Measurements from ENCODE around the gene PIP5K1C. TPM values are rescaled to one million over a fixed set of nuclear protein-coding genes. Genes with fewer than 3 reads are reported as not detected.

Gene PIP5K1C
- total RNA-seq, 1 experiment from 2014 or later: 20.0 TPM

DNA sequence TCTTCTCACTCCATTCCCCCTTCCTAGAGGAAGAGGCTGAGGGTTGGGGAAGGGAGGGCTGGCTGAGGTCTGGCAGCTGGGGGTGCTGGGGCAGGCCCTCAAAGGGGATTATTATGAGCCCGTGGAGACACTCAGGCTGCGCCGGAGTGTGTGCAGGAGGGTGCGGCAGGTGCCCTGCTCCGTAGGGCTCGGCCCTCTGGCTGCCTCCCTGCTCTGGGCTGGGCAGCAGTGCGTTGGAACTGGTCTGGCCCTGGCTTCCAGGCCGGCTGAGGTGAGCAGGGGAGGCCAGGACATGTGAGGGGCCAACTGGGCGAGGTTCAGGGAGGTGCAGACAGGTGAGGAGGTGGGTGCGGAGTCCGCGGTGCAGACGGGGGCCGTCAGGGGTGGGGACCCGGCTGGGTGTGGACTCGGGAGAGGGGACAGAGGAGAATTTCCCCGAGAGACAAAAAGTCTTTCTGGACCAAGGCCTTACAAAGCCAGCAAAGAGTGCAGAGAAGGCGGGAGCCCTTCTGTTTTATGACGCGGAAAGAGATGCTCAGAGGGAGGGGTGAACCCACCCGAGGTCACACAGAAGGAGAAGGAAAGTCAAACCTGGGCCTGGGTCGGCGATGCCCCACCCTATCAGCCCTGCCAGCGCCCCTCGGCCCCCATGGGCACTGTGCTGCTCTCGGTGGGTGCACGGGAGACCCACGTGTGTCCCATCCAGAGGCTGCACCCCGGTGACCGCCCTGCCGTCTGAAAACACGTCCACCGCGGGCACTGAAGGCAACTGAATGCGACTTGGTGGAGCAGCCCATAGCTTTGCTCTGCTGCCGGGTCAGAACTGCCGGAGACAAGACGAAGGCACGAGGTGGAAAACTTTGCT, 31.0 kb downstream of the PIP5K1C start:
- DNase-seq: no peak
- H3K9me3 ChIP-seq (ENCODE audit: insufficient read depth, low read depth): no peaks in the 10 kb centered on the region
- H3K79me2 ChIP-seq (ENCODE audit: low read depth): no peaks in the 10 kb centered on the region
- no peaks in the 10 kb centered on the region for H3K27me3 ChIP-seq (ENCODE audit: insufficient read depth, low read depth)
- POLR2A ChIA-PET (ENCODE audit: unreplicated experiment): no interaction called here
- H3K27ac ChIP-seq: no peak overlapping the region
- no peaks in the 10 kb centered on the region; the same call in 1 of the 2 replicates for H4K20me1 ChIP-seq (ENCODE audit: insufficient read depth)
- BruUV-seq (replicated peaks): no TSS peak
- H3K4me3 ChIP-seq: no peak overlapping the region
- H2AFZ ChIP-seq: no peak overlapping the region
- H3K36me3 ChIP-seq (ENCODE audit: low read depth): no peaks in the 10 kb centered on the region
- CTCF ChIA-PET: no interaction called here
- intact Hi-C loops (cut with micrococcal nuclease; ENCODE audit: unreplicated experiment): loop anchor here (5.0 kb wide), 1 partner anchor 538 kb away; no protein-coding TSS in a partner anchor
- no peaks in the 10 kb centered on the region for H3K4me1 ChIP-seq (replicated peaks; ENCODE audit: insufficient read depth)
- TF ChIP-seq, protein P1, sequence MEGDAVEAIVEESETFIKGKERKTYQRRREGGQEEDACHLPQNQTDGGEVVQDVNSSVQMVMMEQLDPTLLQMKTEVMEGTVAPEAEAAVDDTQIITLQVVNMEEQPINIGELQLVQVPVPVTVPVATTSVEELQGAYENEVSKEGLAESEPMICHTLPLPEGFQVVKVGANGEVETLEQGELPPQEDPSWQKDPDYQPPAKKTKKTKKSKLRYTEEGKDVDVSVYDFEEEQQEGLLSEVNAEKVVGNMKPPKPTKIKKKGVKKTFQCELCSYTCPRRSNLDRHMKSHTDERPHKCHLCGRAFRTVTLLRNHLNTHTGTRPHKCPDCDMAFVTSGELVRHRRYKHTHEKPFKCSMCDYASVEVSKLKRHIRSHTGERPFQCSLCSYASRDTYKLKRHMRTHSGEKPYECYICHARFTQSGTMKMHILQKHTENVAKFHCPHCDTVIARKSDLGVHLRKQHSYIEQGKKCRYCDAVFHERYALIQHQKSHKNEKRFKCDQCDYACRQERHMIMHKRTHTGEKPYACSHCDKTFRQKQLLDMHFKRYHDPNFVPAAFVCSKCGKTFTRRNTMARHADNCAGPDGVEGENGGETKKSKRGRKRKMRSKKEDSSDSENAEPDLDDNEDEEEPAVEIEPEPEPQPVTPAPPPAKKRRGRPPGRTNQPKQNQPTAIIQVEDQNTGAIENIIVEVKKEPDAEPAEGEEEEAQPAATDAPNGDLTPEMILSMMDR (conservative IDR thresholded peaks at IDR 0.05): no peak
- no peak for TF ChIP-seq EZH2 (IDR thresholded peaks at IDR 0.05; ENCODE audit: low read depth)
- no peaks in the 10 kb centered on the region for H3K9me2 ChIP-seq (ENCODE audit: insufficient read depth)
- H3K4me2 ChIP-seq: no peak overlapping the region
- H3F3A ChIP-seq (ENCODE audit: insufficient read depth, low read depth): no peaks in the 10 kb centered on the region

DNA sequence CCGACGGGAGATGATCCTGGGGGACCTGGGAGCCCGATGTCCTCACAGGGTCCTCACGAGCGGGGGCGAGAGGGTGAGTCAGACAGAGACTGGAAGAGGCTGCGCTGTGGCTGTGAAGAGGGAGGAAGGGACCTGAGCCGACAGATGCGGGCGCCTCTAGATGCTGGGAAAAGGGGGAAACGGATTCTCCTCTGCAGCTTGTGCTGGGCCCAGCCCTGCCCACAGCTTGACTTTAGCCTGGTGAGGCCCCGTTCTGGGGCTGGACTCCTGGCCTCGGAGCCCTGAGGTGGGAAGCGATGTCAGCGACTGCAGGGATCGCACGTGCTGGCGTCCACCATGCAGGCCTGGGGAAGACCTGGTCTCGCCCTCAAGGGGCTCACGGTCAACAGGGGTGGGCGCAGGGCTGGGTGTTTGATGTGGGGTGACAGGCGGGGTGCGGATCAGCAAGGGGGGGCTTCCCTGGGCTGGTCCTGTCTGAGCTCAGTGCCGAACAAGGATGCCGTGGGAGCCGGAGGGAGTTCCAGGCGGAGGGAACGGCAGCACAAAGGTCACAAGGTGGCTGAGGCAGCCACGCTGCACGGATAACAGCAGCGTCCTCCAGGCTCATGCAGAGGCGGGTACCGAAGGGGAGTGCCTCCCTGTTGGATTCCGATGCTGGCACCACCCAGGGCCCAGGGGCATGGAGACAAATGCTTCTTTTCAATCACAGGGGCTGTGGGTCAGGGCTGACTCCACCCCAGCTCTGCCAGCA, 31.8 kb downstream of the PIP5K1C start:
- H3K27me3 ChIP-seq (ENCODE audit: insufficient read depth, low read depth): no peaks in the 10 kb centered on the region
- no peak overlapping the region for H3K4me3 ChIP-seq
- H3F3A ChIP-seq (ENCODE audit: insufficient read depth, low read depth): no peaks in the 10 kb centered on the region
- ChIA-PET CTCF (no interaction called here), POLR2A (ENCODE audit: unreplicated experiment) (no interaction called here)
- no TSS peak for BruUV-seq (replicated peaks)
- no peak for DNase-seq
- no peak overlapping the region for H3K4me2 ChIP-seq
- intact Hi-C loops (cut with micrococcal nuclease; ENCODE audit: unreplicated experiment): loop anchor here (5.0 kb wide), 1 partner anchor 539 kb away; no protein-coding TSS in a partner anchor
- TF ChIP-seq EZH2 (IDR thresholded peaks at IDR 0.05; ENCODE audit: low read depth): no peak
- TF ChIP-seq, protein P1 (conservative IDR thresholded peaks at IDR 0.05): no peak
- H3K79me2 ChIP-seq (ENCODE audit: low read depth): no peaks in the 10 kb centered on the region
- H3K9me2 ChIP-seq (ENCODE audit: insufficient read depth): no peaks in the 10 kb centered on the region
- no peak overlapping the region for H2AFZ ChIP-seq
- H3K36me3 ChIP-seq (ENCODE audit: low read depth): no peaks in the 10 kb centered on the region
- no peaks in the 10 kb centered on the region; the same call in 1 of the 2 replicates for H4K20me1 ChIP-seq (ENCODE audit: insufficient read depth)
- no peaks in the 10 kb centered on the region for H3K9me3 ChIP-seq (ENCODE audit: insufficient read depth, low read depth)
- H3K27ac ChIP-seq: no peak overlapping the region
- no peaks in the 10 kb centered on the region for H3K4me1 ChIP-seq (replicated peaks; ENCODE audit: insufficient read depth)

DNA sequence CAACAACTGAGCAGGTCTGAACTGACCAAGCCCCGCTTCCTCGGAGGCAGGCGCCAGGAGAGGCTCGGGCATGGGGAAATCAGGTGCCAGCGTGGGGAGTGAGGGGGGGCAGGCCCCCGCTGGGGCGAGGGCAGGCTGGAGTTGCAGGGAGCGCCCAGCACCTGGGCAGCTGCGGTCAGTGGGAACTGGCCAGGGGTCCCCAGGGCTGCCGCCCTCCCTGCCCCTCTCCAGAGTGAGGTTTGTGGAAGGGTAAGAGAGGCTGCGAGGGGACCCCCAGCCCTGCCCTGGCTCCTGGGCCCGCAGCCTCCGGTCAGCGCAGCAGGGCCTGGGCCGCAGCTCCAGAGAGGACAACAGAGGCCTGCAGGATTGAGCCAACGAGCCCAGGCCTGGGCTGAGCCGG, 32.5 kb downstream of the PIP5K1C start:
- POLR2A ChIA-PET (ENCODE audit: unreplicated experiment): no interaction called here
- intact Hi-C loops (cut with micrococcal nuclease; ENCODE audit: unreplicated experiment): loop anchor here (5.0 kb wide), 1 partner anchor 540 kb away; no protein-coding TSS in a partner anchor
- no peak for DNase-seq
- no peaks in the 10 kb centered on the region for H3K4me1 ChIP-seq (replicated peaks; ENCODE audit: insufficient read depth)
- no TSS peak for BruUV-seq (replicated peaks)
- TF ChIP-seq EZH2 (IDR thresholded peaks at IDR 0.05; ENCODE audit: low read depth): no peak
- TF ChIP-seq, protein P1 (conservative IDR thresholded peaks at IDR 0.05): no peak
- H4K20me1 ChIP-seq (ENCODE audit: insufficient read depth): no peaks in the 10 kb centered on the region; the same call in 1 of the 2 replicates
- H3K27ac ChIP-seq: no peak overlapping the region
- H2AFZ ChIP-seq: no peak overlapping the region
- no peaks in the 10 kb centered on the region for H3K9me3 ChIP-seq (ENCODE audit: insufficient read depth, low read depth)
- H3K36me3 ChIP-seq (ENCODE audit: low read depth): no peaks in the 10 kb centered on the region
- H3K27me3 ChIP-seq (ENCODE audit: insufficient read depth, low read depth): no peaks in the 10 kb centered on the region
- H3K79me2 ChIP-seq (ENCODE audit: low read depth): no peaks in the 10 kb centered on the region
- no peak overlapping the region for H3K4me3 ChIP-seq
- CTCF ChIA-PET: no interaction called here
- H3K9me2 ChIP-seq (ENCODE audit: insufficient read depth): no peaks in the 10 kb centered on the region
- H3K4me2 ChIP-seq: no peak overlapping the region
- no peaks in the 10 kb centered on the region for H3F3A ChIP-seq (ENCODE audit: insufficient read depth, low read depth)
